HL-60/S4 (cell line): Measurements from ENCODE around the gene TSKS.

ENCODE experiments used
- in situ Hi-C: fragments of 300-500 bp; cut with MboI; formaldehyde crosslinking; loops from 2 replicates; pipeline ENCODE4 v1.14.3; 2022; ENCODE audit warnings: low sequenced_read_pairs

The TSKS gene, protein sequence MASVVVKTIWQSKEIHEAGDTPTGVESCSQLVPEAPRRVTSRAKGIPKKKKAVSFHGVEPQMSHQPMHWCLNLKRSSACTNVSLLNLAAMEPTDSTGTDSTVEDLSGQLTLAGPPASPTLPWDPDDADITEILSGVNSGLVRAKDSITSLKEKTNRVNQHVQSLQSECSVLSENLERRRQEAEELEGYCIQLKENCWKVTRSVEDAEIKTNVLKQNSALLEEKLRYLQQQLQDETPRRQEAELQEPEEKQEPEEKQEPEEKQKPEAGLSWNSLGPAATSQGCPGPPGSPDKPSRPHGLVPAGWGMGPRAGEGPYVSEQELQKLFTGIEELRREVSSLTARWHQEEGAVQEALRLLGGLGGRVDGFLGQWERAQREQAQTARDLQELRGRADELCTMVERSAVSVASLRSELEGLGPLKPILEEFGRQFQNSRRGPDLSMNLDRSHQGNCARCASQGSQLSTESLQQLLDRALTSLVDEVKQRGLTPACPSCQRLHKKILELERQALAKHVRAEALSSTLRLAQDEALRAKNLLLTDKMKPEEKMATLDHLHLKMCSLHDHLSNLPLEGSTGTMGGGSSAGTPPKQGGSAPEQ

DNA sequence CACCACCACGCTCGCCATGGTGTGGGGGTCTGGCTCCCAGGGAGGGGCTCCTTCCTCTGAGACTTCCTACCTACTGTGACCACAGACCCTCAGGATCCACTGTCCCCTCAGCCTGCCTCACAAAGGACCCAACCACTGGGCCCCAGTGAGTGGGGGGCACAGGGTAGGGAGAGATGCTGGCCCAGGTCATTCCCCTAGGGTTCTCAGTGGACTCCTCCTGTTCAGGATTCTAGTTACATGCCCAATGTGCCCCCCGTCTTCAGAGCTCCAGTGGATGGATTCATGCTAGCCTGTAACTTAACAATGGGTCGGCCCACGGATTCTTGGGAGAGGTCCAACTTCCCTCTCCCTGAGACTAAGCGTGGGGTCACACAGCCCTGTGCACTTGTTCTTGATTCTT, at the start of gene TSKS:
TSS of gene TSKS (minus strand) at position 77 of the 400 bp plus-strand sequence. CDS start at position 18, 59 bp downstream.
- in situ Hi-C loops, result no loop called here

DNA sequence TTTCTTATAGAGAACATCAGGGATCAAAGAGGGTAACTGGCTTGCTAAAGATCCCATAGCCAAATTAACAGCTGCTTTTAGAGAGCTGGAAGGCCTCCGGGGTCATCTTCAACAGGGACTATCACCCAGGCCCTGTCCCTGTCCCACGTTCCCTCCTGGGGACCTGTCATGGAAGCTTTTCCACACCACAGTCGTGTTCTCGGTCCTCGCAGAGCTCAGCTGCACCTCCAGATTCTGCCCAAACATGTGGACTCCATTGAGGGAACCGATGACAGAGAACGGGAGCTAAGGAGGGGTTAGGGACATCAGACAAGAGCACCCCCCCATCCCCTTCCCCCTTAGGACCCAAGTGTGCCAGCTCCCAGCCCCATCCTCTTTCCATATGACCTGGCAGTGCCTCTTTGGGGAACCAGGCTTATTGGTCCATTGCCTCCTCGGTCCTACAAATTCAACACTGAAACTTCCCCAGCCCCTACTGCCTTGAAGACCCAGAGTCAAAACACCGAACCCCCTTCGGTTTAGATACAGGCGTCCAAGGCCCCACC, 49.4 kb upstream of the TSKS start:
- in situ Hi-C loops, result no loop called here

DNA sequence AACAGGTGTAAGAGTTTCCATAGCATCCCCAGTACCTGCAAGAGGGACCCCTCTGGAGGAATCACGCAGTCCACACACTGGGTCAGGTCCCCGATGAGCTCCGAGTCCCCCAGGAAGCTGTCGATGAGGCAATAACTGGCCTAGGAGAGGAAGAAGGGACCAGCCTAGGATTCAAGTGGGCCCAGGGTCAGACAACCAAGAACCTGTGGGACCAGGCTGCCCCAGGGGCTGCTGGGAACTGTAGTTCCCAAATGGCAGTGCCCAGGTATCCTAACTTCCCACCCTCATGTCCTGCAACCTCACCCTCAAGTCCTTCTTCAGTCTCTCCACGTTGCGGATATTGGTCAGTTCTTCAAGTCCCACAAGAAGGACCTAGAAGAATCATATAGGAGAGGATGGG, 48.2 kb upstream of the TSKS start:
- in situ Hi-C loops, result no loop called here

DNA sequence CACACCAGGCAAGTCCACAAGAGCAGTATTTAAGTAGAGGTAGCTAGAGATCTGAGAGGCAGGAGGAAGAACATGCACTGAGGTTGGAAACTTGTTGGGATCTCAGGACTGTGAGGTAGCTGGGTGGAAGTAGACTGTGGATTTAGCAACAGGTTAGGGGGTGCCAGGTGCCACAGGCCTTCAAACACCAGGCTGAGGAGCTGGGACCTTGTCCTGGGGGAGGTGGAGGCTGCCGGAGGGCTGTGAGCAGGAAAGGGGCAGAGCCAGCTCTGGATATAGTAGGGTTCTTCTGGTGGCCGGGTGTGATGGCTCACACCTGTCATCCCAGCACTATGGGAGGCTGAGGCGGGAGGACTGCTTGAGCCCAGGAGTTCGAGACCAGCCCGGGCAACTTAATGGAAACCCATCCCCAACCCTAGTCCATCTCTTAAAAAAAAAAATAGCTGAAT, 46.9 kb upstream of the TSKS start:
- in situ Hi-C loops, result no loop called here

DNA sequence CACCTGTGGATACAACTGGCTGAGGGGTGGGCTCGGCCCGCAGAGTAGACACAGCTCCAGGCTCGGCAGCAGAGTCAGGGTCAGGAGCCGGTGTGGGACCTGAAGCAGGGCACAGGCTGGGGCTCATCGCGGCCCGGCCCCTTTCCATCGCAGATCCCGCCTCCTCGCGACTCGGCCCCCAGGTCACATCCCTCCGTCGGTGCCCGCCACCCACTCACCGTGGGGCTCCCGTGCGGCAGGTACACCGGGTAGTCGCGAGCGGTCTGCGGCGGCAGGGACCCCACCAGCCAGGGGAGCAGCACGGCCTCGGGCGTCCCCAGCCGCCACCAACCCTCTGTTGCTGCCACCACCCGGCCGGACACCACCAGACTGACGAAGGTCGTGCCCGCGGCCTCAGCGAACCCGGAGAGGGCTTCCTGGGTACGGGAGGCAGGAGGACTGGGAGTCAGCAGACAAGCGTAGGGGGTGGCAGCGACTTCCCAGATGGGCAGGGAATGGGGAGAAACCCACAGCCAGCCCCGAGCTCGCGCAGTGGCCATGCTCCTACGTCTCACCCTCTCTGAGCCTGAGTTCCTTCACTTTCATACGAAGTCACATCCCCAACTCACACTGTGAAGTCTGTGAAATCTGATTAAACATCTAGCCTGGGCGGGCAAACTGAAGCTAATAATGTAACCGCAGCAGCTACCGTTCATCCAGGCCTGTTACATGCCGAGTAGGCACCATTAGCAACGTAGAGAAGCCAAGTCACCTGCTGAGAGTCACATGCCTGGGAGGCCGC, 46.2 kb upstream of the TSKS start:
- in situ Hi-C loops, result no loop called here

DNA sequence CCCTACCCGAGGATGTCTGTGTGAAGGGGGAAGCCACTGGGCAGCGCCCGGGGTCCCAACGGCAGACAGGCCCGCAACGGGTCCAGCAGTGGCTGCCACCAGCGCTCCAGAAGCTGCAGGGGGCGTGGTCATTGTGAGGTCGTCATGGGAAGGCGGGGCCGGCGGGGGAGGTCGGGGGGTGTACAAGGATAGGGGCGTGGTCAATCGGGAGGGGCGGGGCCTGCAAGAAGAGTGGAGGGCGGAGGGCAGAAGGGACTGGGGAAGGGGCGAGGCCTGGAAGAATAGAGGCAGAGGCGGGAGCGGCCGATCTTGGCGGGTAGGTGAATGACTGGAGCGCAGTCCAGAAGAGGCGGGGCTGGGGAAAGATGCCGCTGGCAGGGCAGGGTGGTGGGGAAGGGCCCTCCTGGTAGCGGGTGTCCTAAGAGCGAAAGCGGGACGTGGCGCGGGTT, 45.6 kb upstream of the TSKS start:
- in situ Hi-C loops, result no loop called here

DNA sequence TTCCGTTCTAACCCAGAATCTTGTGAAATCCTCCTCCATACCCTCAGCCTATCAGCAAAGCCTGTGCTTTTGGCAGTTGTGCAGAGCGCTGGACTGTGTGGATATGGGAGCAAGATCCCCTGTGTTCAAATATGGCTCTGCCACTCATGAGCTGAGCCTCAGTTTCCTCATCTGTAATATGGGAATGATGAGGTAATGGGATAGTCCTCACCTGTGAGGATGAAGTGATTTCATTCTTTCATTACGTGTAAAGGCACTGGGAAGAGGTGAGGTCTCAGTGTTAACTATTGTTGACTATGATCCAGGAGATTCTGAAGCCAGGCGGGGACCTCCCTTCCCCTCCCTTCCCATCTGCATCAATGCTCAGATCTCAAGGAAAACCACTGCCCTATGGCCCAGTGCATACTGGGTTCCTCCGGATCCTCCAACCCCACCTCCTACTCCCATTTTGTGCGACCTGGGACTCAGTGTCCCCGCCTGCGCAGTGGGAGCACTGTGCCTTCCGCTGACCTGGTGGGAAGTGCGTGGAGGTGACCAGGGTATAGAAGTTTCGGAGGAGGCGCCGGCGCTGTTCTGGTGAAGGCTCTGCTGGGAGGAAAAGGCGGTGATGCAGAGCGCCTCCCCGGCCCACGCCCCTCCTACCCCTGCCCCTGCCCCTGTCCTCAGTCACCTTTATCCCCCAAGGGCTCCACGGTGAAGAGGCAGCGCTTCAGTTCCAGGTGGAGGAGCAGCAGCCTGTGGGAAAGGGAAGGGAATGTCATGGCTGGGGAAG, 45.0 kb upstream of the TSKS start:
- in situ Hi-C loops, result no loop called here

DNA sequence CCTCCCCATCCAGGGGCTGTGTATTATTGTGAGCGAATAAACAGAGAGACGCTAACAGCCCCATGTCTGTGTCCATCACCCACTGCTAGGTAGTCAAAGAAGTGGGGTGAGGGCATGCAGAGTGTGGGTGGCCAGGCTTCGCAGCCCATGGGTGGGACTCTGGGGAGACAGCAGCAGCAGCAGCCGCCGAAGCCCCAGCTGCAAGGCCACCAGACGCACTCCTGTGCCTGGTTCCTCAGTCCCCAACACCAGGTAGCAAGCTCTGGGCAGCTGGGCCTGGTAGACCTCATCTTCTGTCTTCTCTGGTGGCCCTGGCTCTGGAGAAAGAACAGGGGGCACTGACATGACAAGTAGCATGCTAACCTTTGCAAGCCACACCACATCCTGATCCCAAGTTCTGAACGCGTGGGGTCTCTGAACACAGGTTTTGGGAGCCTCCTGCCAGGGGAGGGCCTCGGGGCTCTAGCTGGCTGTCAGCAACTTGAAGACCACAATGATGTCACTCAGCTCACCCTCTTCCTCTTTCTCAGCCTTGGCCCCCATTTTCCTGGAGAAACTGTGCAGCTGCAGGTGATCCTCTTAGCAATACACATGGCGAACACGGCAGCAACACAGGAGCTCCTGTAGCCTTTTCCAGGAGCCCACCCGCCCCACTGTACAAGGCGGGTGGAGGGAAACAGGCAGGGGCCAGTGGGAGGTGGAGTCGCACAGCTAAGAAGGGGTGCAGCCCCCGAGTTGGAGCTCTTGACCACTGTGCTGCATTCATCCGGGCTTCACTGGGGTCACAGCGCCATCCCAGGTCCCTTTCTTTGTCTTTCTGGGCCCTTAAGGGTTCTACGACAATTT, 44.2 kb upstream of the TSKS start:
- in situ Hi-C loops, result no loop called here

DNA sequence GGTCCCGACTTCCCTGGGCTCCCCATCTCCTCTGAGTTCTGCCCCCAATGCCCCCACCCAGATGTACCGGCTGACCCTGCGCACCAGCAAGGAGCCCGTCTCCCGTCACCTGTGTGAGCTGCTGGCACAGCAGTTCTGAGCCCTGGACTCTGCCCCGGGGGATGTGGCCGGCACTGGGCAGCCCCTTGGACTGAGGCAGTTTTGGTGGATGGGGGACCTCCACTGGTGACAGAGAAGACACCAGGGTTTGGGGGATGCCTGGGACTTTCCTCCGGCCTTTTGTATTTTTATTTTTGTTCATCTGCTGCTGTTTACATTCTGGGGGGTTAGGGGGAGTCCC, 43.5 kb upstream of the TSKS start:
- in situ Hi-C loops, result no loop called here

DNA sequence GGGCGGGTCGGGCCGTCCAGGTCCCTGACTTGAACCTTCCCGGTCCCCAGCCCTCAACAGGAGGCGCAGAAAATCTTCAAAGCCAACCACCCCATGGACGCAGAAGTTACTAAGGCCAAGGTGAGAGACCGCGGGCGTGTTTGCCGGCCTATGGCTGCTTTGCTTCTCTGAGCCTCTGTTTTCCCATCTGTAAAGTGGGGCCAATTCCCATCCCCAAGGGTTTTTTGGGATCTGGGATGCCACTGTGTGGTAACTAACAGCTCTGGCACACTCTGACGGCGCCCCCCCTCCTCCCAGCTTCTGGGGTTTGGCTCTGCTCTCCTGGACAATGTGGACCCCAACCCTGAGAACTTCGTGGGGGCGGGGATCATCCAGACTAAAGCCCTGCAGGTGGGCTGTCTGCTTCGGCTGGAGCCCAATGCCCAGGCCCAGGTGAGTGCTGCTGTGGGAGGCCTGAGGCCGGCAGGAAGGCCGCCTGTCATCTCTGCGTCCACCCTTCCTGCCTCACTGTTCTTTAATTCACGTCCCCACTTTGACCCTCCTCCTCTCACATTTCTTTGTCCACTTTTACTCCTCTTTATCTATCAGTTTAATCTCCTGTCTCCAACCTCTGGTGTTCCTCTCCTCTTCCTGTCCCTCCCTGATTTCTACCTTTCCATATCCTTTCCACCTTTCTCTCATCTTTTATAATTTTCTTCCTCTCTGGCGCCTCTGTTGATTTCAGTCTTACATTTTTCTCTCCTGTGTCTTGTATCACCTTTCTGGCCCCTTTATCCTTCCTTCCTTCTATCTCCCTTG, 42.9 kb upstream of the TSKS start:
- in situ Hi-C loops, result no loop called here

DNA sequence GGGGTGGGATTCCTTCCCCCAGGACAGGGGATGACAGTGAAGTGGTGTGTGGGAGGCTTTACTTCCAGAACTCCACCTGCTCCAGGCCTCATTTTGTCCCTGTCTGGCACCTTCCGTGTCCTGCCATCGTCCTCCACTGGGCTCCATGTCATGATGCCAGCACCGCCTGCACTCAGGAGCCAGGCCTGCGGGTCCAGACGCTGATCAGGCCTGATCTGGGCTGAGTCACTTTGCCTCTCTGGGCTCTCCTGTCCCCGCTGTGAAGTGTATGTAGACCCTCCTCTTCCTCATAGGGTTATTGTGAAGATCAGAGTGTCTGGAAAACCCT, 40.4 kb upstream of the TSKS start:
- in situ Hi-C loops, result no loop called here

DNA sequence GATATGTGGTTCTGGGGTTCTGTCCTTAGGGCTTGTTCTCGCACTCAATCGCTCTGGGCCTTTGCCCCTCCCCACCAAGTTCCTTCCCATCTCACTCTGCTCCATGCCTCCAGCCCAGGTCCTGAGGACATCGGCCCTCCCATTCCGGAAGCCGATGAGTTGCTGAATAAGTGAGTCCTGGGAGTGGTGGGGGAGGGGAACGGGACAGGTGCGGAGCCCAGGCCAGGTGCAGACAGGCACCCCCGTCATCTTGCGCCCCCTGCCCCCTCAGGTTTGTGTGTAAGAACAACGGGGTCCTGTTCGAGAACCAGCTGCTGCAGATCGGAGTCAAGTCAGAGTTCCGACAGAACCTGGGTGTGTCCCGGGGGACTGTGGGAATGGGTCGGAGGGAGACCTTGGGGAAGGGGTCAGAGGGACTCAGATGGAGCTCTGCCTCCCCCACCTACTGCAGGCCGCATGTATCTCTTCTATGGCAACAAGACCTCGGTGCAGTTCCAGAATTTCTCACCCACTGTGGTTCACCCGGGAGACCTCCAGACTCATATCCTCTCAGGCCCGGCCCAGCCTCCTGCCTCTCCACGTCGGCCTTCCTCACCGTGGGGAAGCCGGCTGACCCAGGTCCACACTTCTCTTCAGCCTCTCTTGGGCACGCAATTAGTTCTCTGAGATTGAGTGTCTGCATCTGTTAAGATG, 39.9 kb upstream of the TSKS start:
- in situ Hi-C loops, result no loop called here

DNA sequence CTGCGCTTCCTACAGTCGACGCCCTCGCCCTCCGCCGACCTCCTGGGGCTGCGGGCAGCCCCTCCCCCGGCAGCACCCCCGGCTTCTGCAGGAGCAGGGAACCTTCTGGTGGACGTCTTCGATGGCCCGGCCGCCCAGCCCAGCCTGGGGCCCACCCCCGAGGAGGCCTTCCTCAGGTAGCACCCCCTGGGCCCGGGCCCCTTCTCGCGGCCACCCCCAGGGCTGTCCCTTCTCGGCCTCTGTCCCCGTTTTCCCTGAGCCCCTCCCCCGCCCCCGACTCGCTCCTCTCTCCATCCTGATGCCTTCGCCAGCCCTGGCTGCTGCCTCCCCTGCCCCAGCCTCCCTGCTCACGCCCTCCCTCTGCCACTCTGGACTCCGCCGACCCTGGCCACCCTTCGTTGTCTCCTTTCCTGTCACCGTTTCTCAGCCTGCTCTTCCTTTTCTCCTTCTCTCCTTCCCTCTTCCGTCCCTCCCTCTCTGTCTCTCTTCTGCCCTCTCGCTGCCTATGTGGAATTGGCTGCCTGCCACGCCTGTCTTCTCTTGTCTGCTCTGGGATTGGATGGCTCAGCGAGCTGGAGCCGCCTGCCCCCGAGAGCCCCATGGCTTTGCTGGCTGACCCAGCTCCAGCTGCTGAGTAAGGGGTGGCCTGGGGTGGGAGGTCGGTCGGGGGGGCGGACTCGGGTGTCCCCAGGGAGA, 39.0 kb upstream of the TSKS start:
- in situ Hi-C loops, result no loop called here

DNA sequence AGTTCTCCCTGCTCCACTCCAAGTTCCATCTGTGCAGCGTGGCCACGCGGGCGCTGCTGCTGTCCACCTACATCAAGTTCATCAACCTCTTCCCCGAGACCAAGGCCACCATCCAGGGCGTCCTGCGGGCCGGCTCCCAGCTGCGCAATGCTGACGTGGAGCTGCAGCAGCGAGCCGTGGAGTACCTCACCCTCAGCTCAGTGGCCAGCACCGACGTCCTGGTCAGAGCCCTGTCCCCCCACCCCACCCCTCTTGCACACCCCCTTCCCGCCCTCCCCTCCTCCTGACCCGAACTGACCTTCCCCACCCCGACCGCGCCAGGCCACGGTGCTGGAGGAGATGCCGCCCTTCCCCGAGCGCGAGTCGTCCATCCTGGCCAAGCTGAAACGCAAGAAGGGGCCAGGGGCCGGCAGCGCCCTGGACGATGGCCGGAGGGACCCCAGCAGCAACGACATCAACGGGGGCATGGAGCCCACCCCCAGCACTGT, 38.3 kb upstream of the TSKS start:
- in situ Hi-C loops, result no loop called here

DNA sequence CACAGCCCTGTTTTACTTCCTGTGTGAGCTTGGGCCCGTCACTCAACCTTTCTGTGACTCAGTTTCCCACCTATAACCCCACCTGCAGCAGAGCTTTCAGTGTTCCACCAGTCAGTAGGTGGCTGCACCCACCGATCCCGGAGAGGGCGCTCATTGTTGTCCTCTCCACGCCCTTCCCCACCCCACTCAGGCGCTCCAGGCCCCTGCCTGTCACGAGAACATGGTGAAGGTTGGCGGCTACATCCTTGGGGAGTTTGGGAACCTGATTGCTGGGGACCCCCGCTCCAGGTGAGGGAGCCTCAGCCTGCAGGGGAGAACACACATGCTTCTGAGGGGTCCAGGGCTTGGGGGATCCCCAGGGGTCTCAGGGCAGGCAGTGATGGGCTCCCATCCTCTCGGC, 37.7 kb upstream of the TSKS start:
- in situ Hi-C loops, result no loop called here

DNA sequence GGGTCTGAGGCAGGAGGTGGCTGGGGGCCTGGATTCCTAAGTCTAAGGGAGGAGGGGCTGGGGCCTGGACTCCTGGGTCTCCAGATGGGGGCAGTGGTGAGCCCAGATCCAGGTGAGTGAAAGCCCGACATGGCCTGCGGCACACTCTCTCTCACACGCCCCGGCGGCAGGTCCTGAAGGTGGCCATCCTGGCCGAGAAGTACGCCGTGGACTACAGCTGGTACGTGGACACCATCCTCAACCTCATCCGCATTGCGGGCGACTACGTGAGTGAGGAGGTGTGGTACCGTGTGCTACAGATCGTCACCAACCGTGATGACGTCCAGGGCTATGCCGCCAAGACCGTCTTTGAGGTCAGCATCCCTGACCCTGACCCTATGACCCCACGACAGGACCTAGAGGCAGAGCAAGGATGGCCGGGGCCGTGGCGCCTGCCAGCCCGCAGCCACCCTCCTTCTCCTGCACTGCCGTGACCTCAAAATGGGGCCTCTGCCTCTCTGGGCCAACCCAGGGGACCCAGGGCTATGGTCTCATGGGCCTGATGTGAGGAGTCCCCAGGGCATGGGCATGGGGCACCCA, 36.8 kb upstream of the TSKS start:
- in situ Hi-C loops, result no loop called here

DNA sequence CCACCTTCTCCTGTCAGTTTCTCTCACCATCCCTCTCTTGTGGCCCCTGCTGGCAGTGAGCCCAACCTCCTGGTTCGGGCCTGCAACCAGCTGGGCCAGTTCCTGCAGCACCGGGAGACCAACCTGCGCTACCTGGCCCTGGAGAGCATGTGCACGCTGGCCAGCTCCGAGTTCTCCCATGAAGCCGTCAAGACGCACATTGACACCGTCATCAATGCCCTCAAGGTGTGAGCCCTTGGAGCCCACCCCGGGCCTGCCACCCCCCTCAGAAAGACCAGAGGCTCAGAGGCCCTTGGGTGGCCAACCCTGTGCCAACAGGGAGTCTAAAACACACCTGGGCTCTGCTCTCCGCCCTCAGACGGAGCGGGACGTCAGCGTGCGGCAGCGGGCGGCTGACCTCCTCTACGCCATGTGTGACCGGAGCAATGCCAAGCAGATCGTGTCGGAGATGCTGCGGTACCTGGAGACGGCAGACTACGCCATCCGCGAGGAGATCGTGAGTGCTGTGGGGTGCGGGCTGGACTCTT, 36.2 kb upstream of the TSKS start:
- in situ Hi-C loops, result no loop called here
